Hematopoietic multipotent progenitor cell treated with erythropoietin and hydrocortisone succinate and interleukin-3 and kit ligand, for 8 days (in vitro differentiated cells): ENCODE results near the gene AUTS2.

Source experiments
- DNase-seq: peaks from one replicate; pipeline ENCODE4 v3.0.0-alpha.2; 2015

Gene AUTS2

GRCh38 chr7:70657989-70658632, 1059.8 kb downstream of the AUTS2 start:
- no peak for DNase-seq

GRCh38 chr7:70659263-70659662, 1061.0 kb downstream of the AUTS2 start:
- no peak for DNase-seq

- DNase-seq = no peak
Measured at GRCh38 chr7:70660154-70660818, 1062.0 kb downstream of the AUTS2 start.

- no peak for DNase-seq
Measured at GRCh38 chr7:70660819-70661191, 1062.5 kb downstream of the AUTS2 start.

- no peak for DNase-seq
Measured at GRCh38 chr7:70663680-70664079, 1065.4 kb downstream of the AUTS2 start.

GRCh38 chr7:70665997-70666396, 1067.7 kb downstream of the AUTS2 start:
- no peak for DNase-seq

- DNase-seq = no peak
Measured at GRCh38 chr7:70667406-70667805, 1069.1 kb downstream of the AUTS2 start.

GRCh38 chr7:70668606-70669358, 1070.5 kb downstream of the AUTS2 start:
- DNase-seq = no peak

- DNase-seq = no peak
Measured at GRCh38 chr7:70669854-70670253, 1071.6 kb downstream of the AUTS2 start.

GRCh38 chr7:70670288-70670687, 1072.0 kb downstream of the AUTS2 start:
- DNase-seq = no peak

- DNase-seq = no peak
Measured at GRCh38 chr7:70673778-70674570, 1075.7 kb downstream of the AUTS2 start.

GRCh38 chr7:70674571-70675010, 1076.3 kb downstream of the AUTS2 start:
- no peak for DNase-seq

- DNase-seq = no peak
Measured at GRCh38 chr7:70676243-70676642, 1078.0 kb downstream of the AUTS2 start.

GRCh38 chr7:70678621-70679251, 1080.5 kb downstream of the AUTS2 start:
- no peak for DNase-seq

GRCh38 chr7:70679661-70680060, 1081.4 kb downstream of the AUTS2 start:
- no peak for DNase-seq

- no peak for DNase-seq
Measured at GRCh38 chr7:70680306-70680705, 1082.0 kb downstream of the AUTS2 start.

- no peak for DNase-seq
Measured at GRCh38 chr7:70680743-70681468, 1082.6 kb downstream of the AUTS2 start.

GRCh38 chr7:70681469-70682350, 1083.4 kb downstream of the AUTS2 start:
- no peak for DNase-seq

GRCh38 chr7:70684173-70684572, 1085.9 kb downstream of the AUTS2 start:
- DNase-seq = no peak

- DNase-seq = no peak
Measured at GRCh38 chr7:70693321-70693685, 1095.0 kb downstream of the AUTS2 start.
